RWPE2 (cell line): Measurements from ENCODE around the gene ABTB2.

Experiments
- ATAC-seq: fragments of 200-7000 bp; cut with Tn5 transposase; 3 replicates; pipeline ENCODE4 v1.9.1; 2021; ENCODE audit warnings: low read depth
- DNase-seq: peaks from one replicate; pipeline ENCODE4 v3.0.0-alpha.2; 2020; ENCODE audit warnings: low spot score
- H3K27ac ChIP-seq: fragments of 450-650 bp; 2 replicates; pipeline ENCODE4 v1.5.1; 2017; ENCODE audit warnings: mild to moderate bottlenecking; ENCODE audit not compliant: poor library complexity, severe bottlenecking
- H3K27me3 ChIP-seq: fragments of 250-450 bp; sonication (Bioruptor Pico); 2 replicates; pipeline ENCODE4 v1.5.1; 2021; ENCODE audit warnings: mild to moderate bottlenecking, moderate library complexity; ENCODE audit not compliant: insufficient read depth, poor library complexity, severe bottlenecking
- H3K36me3 ChIP-seq: fragments of 250-450 bp; sonication (Bioruptor Pico); 2 replicates; pipeline ENCODE4 v1.5.1; 2020; ENCODE audit warnings: low read depth, mild to moderate bottlenecking, moderate library complexity
- H3K4me1 ChIP-seq: fragments of 250-450 bp; sonication (Bioruptor Pico); 2 replicates; pipeline ENCODE4 v1.5.1; 2021; ENCODE audit warnings: mild to moderate bottlenecking, moderate library complexity; ENCODE audit not compliant: insufficient read depth, poor library complexity, severe bottlenecking
- H3K4me3 ChIP-seq: fragments of 250-450 bp; sonication (Bioruptor Pico); 2 replicates; pipeline ENCODE4 v1.5.1; 2021; ENCODE audit warnings: mild to moderate bottlenecking, moderate library complexity; ENCODE audit not compliant: severe bottlenecking
- H3K9me3 ChIP-seq: fragments of 250-450 bp; sonication (Bioruptor Pico); 2 replicates; pipeline ENCODE4 v1.5.1; 2021; ENCODE audit warnings: mild to moderate bottlenecking, moderate library complexity; ENCODE audit not compliant: severe bottlenecking
- TF ChIP-seq, protein P1 (sequence below): fragments of 450-650 bp; IDR thresholded peaks from one replicate; pipeline ENCODE4 v1.5.1; 2017; ENCODE audit warnings: mild to moderate bottlenecking, moderate library complexity; ENCODE audit not compliant: poor library complexity, severe bottlenecking

The ABTB2 gene

DNA sequence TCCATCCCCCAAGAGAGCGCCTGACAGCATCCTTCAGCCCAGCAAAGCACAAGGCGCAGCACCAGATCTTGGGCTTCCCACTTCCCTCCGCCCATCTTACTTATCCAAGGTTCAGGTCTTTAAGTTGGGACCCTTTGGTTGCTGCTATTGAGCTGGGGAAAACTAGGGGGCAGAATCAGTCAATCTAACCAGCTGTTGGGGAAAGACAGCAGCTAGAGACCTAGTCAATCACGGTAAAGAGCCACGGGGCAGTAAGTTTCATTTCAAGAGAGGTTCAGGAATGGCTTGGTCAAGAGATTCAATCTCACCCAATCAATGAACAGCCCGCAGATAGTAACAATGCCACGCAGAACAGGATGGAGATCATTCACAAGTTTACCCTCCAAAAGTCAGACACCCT lies 1.7 kb downstream of the ABTB2 start:
- H3K27ac ChIP-seq = no peak overlapping the region
- ATAC-seq (no peak), DNase-seq (no peak)
- H3K36me3 ChIP-seq = no peaks in the 10 kb centered on the region
- no peaks in the 10 kb centered on the region for H3K4me1 ChIP-seq
- TF ChIP-seq, protein P1, sequence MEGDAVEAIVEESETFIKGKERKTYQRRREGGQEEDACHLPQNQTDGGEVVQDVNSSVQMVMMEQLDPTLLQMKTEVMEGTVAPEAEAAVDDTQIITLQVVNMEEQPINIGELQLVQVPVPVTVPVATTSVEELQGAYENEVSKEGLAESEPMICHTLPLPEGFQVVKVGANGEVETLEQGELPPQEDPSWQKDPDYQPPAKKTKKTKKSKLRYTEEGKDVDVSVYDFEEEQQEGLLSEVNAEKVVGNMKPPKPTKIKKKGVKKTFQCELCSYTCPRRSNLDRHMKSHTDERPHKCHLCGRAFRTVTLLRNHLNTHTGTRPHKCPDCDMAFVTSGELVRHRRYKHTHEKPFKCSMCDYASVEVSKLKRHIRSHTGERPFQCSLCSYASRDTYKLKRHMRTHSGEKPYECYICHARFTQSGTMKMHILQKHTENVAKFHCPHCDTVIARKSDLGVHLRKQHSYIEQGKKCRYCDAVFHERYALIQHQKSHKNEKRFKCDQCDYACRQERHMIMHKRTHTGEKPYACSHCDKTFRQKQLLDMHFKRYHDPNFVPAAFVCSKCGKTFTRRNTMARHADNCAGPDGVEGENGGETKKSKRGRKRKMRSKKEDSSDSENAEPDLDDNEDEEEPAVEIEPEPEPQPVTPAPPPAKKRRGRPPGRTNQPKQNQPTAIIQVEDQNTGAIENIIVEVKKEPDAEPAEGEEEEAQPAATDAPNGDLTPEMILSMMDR = no peak
- H3K27me3 ChIP-seq = no peaks in the 10 kb centered on the region
- H3K9me3 ChIP-seq = no peaks in the 10 kb centered on the region
- peak overlapping the region; percentile 46 for H3K4me3 ChIP-seq

DNA sequence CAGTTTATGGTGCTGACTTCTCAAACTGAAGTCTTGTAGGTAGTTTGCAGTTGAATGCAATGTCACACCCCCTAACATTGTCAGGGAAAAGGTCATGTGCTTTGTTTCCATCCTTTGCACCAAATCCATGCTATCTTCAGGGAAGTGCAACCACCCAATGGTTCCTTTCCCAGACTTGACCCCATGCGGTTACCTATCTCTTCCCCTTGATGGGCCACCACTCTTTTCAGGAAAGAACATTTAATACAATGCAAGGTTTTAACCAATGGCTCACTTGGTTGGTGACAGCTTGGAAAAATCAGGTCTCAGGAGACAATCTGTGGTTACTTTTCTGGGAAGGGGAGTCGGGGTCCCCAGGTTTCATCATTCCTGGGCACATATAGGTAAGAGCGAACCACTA lies 2.1 kb downstream of the ABTB2 start:
- Histone ChIP-seq H3K9me3 (no peaks in the 10 kb centered on the region), H3K27me3 (no peaks in the 10 kb centered on the region), H3K27ac (no peak overlapping the region), H3K4me3 (peak overlapping the region; percentile 46), H3K4me1 (no peaks in the 10 kb centered on the region), H3K36me3 (no peaks in the 10 kb centered on the region)
- no peak for DNase-seq
- TF ChIP-seq, protein P1 = no peak
- ATAC-seq = no peak

DNA sequence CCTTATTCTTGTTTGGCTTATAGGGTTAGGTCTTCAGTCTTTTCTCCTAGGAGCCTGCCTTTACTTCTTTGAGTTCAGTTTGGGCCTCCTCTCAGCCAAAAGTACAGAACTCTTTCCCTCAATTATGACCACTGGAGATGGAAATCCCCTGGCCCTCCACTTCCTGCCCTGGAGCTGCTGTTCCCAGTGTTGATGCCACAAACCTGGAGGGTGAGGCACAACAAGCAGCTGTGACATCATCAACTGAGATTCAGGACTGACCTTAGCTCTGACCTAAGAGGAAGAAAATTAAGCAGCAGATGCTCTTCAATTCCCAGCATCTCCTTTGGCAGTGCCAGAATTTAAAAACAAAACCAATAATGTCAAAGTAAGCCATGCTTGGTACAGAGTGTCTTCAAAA lies 3.0 kb downstream of the ABTB2 start:
- no peak for DNase-seq
- H3K4me3 ChIP-seq = no peak overlapping the region

DNA sequence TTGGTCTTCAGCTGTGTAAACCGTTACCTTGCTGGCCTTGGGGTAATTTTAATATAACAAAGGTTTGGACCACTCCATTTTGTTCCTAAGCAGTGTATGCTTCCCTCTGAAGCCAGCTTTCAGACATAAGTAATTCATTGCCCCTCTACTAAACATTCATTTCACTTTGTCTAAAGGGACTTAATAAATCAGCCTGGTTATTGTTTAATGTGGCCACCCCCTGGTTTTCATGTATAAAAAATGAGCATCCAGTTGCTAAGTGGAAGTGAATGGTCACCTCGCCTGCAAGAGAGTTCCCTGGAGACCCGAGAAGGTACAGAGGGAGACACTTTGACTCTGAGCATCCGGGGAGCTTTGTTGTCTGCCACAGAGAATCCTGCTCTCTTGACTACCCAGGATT lies 3.9 kb downstream of the ABTB2 start:
- H3K36me3 ChIP-seq = no peaks in the 10 kb centered on the region
- H3K9me3 ChIP-seq = no peaks in the 10 kb centered on the region
- TF ChIP-seq, protein P1 = no peak
- DNase-seq = no peak
- H3K4me3 ChIP-seq = no peak overlapping the region
- H3K4me1 ChIP-seq = no peaks in the 10 kb centered on the region
- no peaks in the 10 kb centered on the region for H3K27me3 ChIP-seq
- H3K27ac ChIP-seq = no peak overlapping the region
- ATAC-seq = no peak

More for the DNA sequence above, 3.0 kb downstream of the ABTB2 start:
- Histone ChIP-seq H3K36me3 (no peaks in the 10 kb centered on the region), H3K27ac (no peak overlapping the region), H3K4me1 (no peaks in the 10 kb centered on the region), H3K27me3 (no peaks in the 10 kb centered on the region), H3K9me3 (no peaks in the 10 kb centered on the region)
- TF ChIP-seq, protein P1 = no peak
- no peak for ATAC-seq

DNA sequence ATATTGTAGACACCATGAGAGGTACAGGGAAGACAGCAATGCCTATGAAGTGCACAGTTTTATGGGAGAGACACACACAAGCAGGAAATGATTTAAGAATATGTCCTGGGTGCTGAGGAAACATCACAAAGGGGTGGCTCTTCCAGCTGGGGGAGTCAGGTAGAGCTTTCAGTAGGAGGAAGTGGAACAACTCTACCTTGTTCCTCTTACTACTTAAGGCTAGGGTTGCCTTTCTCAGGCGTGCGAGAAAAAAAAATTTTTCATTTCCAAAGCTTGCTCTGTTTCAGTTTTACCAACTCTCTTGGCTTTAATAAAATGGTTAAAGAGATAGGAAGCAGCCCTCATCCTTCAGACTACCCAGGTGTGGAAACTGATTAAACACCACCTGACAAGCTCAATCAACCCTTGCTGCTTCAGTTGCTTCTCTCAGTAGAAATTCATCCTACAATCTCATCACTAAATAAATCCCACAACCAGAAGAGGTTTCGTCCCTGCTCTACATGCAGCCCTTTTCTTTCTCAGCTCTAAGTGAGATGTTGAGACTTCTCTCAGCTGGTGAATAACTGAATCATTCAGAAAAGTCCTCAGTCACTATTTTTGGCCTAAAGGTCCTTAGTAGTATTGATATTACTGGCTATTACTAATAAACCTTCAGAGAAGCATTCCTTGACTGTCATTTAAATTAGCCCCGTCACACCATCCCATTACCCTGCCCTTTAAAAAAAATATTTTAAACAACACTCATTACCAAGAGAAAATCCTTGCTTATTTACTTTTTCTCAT lies 5.9 kb downstream of the ABTB2 start:
- ATAC-seq = no peak

More for the DNA sequence above, 5.9 kb downstream of the ABTB2 start:
- Histone ChIP-seq H3K4me1 (peaks cover 2% of the 10 kb centered on the region), H3K27me3 (no peaks in the 10 kb centered on the region), H3K27ac (no peak overlapping the region), H3K4me3 (no peak overlapping the region), H3K9me3 (no peaks in the 10 kb centered on the region), H3K36me3 (no peaks in the 10 kb centered on the region)
- TF ChIP-seq, protein P1 = no peak
- DNase-seq = no peak
